GM23338 (cell line): ENCODE data around the gene CRMP1.
A peak's percentile ranks its signal among the peaks of the same experiment; 100 is the strongest.

ENCODE experiments used
- CREB1 ChIP-seq: fragments of 250-450 bp; sonication (Bioruptor Pico); IDR thresholded peaks from 2 replicates; pipeline ENCODE4 v1.5.0; 2020; ENCODE audit warnings: low read depth, mild to moderate bottlenecking, moderate library complexity
- CTCF ChIP-seq, 2 experiments: fragments of 200-600 bp in 1 of 2; sonication (generic) in 1 of 2; conservative IDR thresholded peaks; 2 replicates each; pipeline versions ENCODE4 v1.5.1 to v1.6.1; 2016 to 2017; ENCODE audit warnings: antibody characterized with exemption in 2 of 2, low read depth in 2 of 2, mild to moderate bottlenecking in 2 of 2, moderate library complexity in 1 of 2
- ETS1 ChIP-seq: IDR thresholded peaks from 2 replicates; pipeline ENCODE4 v1.6.1; 2016; ENCODE audit warnings: antibody characterized with exemption
- EZH2 ChIP-seq: fragments of 200-600 bp; sonication (generic); IDR thresholded peaks from one replicate; pipeline ENCODE4 v1.8.0; 2017; ENCODE audit warnings: antibody characterized with exemption, mild to moderate bottlenecking, low read depth; ENCODE audit not compliant: unreplicated experiment
- EZH2phosphoT487 ChIP-seq: fragments of 200-600 bp; sonication (generic); IDR thresholded peaks from one replicate; pipeline ENCODE4 v1.8.1; 2018; ENCODE audit warnings: antibody characterized with exemption; ENCODE audit not compliant: unreplicated experiment
- JUNB ChIP-seq: IDR thresholded peaks from one replicate; pipeline ENCODE4 v1.6.1; 2016; ENCODE audit warnings: antibody characterized with exemption; ENCODE audit not compliant: unreplicated experiment
- NANOG ChIP-seq: IDR thresholded peaks from 2 replicates; pipeline ENCODE4 v1.6.1; 2016; ENCODE audit warnings: antibody characterized with exemption, borderline replicate concordance
- POLR2AphosphoS5 ChIP-seq: IDR thresholded peaks from 2 replicates; pipeline ENCODE4 v1.6.1; 2016; ENCODE audit warnings: antibody characterized with exemption, low read depth
- STAT1 ChIP-seq: IDR thresholded peaks from one replicate; pipeline ENCODE4 v1.6.1; 2016; ENCODE audit warnings: antibody characterized with exemption; ENCODE audit not compliant: unreplicated experiment
- ZNF114 ChIP-seq: fragments of 250-450 bp; sonication (Bioruptor Pico); IDR thresholded peaks from 2 replicates; pipeline ENCODE4 v1.5.0; 2020; ENCODE audit warnings: mild to moderate bottlenecking, moderate library complexity
- ZNF331 ChIP-seq: fragments of 250-450 bp; sonication (Bioruptor Pico); IDR thresholded peaks from 2 replicates; pipeline ENCODE4 v1.5.0; 2020; ENCODE audit warnings: low read depth, mild to moderate bottlenecking, moderate library complexity
- TF ChIP-seq, protein P1 (sequence below): IDR thresholded peaks from one replicate; pipeline ENCODE4 v1.6.1; 2018; ENCODE audit warnings: antibody characterized with exemption; ENCODE audit not compliant: unreplicated experiment
- TF ChIP-seq, protein P2 (sequence below): fragments of 250-450 bp; sonication (Bioruptor Pico); IDR thresholded peaks from 2 replicates; pipeline ENCODE4 v1.5.0; 2020; ENCODE audit warnings: mild to moderate bottlenecking, moderate library complexity

DNA sequence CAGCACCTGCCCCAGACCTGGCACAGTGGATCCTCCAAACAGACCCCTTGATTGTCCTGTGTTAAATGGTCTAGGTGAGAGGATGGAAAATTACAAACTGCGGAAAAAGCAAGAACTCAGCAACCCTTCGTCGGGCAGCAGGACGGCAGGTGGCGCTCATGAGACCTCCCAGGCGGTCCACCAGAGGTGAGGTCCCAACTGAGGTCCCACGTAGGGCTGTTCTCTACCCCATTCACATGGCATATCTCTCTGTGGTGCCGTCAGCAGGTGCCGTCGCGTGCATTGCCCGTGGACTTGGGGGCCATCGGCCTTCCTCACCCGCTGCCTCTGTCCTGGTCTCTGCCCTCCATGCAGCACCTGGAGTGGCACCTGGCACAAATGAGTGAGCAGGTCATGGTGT is 88.2 kb downstream of the CRMP1 start:
- TF ChIP-seq CTCF (conservative IDR thresholded peaks at IDR 0.05; ENCODE audit: low read depth in 2 of 2), result peak; percentile 49 to 66
- TF ChIP-seq POLR2AphosphoS5, result no peak
- no peak for TF ChIP-seq ZNF331
- TF ChIP-seq EZH2phosphoT487, result no peak
- TF ChIP-seq EZH2, result no peak
- TF ChIP-seq, protein P1, sequence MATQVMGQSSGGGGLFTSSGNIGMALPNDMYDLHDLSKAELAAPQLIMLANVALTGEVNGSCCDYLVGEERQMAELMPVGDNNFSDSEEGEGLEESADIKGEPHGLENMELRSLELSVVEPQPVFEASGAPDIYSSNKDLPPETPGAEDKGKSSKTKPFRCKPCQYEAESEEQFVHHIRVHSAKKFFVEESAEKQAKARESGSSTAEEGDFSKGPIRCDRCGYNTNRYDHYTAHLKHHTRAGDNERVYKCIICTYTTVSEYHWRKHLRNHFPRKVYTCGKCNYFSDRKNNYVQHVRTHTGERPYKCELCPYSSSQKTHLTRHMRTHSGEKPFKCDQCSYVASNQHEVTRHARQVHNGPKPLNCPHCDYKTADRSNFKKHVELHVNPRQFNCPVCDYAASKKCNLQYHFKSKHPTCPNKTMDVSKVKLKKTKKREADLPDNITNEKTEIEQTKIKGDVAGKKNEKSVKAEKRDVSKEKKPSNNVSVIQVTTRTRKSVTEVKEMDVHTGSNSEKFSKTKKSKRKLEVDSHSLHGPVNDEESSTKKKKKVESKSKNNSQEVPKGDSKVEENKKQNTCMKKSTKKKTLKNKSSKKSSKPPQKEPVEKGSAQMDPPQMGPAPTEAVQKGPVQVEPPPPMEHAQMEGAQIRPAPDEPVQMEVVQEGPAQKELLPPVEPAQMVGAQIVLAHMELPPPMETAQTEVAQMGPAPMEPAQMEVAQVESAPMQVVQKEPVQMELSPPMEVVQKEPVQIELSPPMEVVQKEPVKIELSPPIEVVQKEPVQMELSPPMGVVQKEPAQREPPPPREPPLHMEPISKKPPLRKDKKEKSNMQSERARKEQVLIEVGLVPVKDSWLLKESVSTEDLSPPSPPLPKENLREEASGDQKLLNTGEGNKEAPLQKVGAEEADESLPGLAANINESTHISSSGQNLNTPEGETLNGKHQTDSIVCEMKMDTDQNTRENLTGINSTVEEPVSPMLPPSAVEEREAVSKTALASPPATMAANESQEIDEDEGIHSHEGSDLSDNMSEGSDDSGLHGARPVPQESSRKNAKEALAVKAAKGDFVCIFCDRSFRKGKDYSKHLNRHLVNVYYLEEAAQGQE, result no peak
- no peak for TF ChIP-seq JUNB
- no peak for TF ChIP-seq ETS1
- TF ChIP-seq NANOG, result no peak
- TF ChIP-seq, protein P2, sequence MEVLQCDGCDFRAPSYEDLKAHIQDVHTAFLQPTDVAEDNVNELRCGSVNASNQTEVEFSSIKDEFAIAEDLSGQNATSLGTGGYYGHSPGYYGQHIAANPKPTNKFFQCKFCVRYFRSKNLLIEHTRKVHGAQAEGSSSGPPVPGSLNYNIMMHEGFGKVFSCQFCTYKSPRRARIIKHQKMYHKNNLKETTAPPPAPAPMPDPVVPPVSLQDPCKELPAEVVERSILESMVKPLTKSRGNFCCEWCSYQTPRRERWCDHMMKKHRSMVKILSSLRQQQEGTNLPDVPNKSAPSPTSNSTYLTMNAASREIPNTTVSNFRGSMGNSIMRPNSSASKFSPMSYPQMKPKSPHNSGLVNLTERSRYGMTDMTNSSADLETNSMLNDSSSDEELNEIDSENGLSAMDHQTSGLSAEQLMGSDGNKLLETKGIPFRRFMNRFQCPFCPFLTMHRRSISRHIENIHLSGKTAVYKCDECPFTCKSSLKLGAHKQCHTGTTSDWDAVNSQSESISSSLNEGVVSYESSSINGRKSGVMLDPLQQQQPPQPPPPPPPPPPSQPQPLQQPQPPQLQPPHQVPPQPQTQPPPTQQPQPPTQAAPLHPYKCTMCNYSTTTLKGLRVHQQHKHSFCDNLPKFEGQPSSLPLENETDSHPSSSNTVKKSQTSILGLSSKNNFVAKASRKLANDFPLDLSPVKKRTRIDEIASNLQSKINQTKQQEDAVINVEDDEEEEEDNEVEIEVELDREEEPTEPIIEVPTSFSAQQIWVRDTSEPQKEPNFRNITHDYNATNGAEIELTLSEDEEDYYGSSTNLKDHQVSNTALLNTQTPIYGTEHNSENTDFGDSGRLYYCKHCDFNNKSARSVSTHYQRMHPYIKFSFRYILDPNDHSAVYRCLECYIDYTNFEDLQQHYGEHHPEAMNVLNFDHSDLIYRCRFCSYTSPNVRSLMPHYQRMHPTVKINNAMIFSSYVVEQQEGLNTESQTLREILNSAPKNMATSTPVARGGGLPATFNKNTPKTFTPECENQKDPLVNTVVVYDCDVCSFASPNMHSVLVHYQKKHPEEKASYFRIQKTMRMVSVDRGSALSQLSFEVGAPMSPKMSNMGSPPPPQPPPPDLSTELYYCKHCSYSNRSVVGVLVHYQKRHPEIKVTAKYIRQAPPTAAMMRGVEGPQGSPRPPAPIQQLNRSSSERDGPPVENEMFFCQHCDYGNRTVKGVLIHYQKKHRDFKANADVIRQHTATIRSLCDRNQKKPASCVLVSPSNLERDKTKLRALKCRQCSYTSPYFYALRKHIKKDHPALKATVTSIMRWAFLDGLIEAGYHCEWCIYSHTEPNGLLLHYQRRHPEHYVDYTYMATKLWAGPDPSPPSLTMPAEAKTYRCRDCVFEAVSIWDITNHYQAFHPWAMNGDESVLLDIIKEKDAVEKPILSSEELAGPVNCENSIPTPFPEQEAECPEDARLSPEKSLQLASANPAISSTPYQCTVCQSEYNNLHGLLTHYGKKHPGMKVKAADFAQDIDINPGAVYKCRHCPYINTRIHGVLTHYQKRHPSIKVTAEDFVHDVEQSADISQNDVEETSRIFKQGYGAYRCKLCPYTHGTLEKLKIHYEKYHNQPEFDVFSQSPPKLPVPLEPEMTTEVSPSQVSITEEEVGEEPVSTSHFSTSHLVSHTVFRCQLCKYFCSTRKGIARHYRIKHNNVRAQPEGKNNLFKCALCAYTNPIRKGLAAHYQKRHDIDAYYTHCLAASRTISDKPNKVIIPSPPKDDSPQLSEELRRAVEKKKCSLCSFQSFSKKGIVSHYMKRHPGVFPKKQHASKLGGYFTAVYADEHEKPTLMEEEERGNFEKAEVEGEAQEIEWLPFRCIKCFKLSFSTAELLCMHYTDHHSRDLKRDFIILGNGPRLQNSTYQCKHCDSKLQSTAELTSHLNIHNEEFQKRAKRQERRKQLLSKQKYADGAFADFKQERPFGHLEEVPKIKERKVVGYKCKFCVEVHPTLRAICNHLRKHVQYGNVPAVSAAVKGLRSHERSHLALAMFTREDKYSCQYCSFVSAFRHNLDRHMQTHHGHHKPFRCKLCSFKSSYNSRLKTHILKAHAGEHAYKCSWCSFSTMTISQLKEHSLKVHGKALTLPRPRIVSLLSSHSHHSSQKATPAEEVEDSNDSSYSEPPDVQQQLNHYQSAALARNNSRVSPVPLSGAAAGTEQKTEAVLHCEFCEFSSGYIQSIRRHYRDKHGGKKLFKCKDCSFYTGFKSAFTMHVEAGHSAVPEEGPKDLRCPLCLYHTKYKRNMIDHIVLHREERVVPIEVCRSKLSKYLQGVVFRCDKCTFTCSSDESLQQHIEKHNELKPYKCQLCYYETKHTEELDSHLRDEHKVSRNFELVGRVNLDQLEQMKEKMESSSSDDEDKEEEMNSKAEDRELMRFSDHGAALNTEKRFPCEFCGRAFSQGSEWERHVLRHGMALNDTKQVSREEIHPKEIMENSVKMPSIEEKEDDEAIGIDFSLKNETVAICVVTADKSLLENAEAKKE (CRISPR knock-in tag), result no peak
- no peak for TF ChIP-seq CREB1 (CRISPR knock-in tag)
- TF ChIP-seq ZNF114, result no peak
- no peak for TF ChIP-seq STAT1
